PC-9 (cell line): ENCODE data around the gene RAP1B. TPM values are rescaled to one million over a fixed set of nuclear protein-coding genes. Genes with fewer than 3 reads are reported as not detected.

ENCODE experiments used
- BruUV-seq: library from RNA; stranded (reverse); fragments of 400-500 nt; replicated peaks from 2 replicates; lab custom pipeline; 2021; lab: Mats Ljungman, UMichigan
- CTCF ChIA-PET: fragments of 300-600 bp; sonication (Branson Sonifier 250); formaldehyde crosslinking; loops from one replicate; lab custom pipeline; 2022; ENCODE audit warnings: antibody characterized with exemption; lab: Charles Lee
- POLR2A ChIA-PET: fragments of 300-600 bp; sonication (Branson Sonifier 250); formaldehyde crosslinking; loops from one replicate; lab custom pipeline; 2022; ENCODE audit warnings: antibody characterized with exemption; ENCODE audit not compliant: unreplicated experiment; lab: Charles Lee
- DNase-seq, 2 experiments: peaks; one replicate each; pipeline versions ENCODE4 v3.0.0 to v3.0.0-alpha.2; 2015 to 2022; ENCODE audit warnings: mixed read lengths in 1 of 2
- H2AFZ ChIP-seq: fragments of 200-600 bp; sonication (generic); 2 replicates; pipeline ENCODE4 v1.8.1; 2017; ENCODE audit warnings: antibody characterized with exemption
- H3F3A ChIP-seq: fragments of 200-600 bp; sonication (generic); 2 replicates; pipeline ENCODE4 v1.8.1; 2017; ENCODE audit warnings: antibody characterized with exemption, mild to moderate bottlenecking, low read depth; ENCODE audit not compliant: insufficient read depth
- H3K27ac ChIP-seq: fragments of 200-600 bp; sonication (generic); 2 replicates; pipeline ENCODE4 v1.6.1; 2016; ENCODE audit warnings: mixed run types
- H3K27me3 ChIP-seq: fragments of 200-600 bp; sonication (generic); 2 replicates; pipeline ENCODE4 v1.6.1; 2016; ENCODE audit warnings: low read depth, mixed run types; ENCODE audit not compliant: insufficient read depth
- H3K36me3 ChIP-seq: fragments of 200-600 bp; sonication (generic); 2 replicates; pipeline ENCODE4 v1.6.1; 2016; ENCODE audit warnings: low read depth, mixed run types
- H3K4me1 ChIP-seq: fragments of 200-600 bp; sonication (generic); replicated peaks from 2 replicates; pipeline ENCODE4 v1.6.1; 2016; ENCODE audit warnings: mixed run types; ENCODE audit not compliant: insufficient read depth
- H3K4me2 ChIP-seq: fragments of 200-600 bp; sonication (generic); 2 replicates; pipeline ENCODE4 v1.6.1; 2017; ENCODE audit warnings: mixed run types
- H3K4me3 ChIP-seq: fragments of 200-600 bp; sonication (generic); 2 replicates; pipeline ENCODE4 v1.6.1; 2016; ENCODE audit warnings: mixed run types
- H3K79me2 ChIP-seq: fragments of 200-600 bp; sonication (generic); 2 replicates; pipeline ENCODE4 v1.6.1; 2017; ENCODE audit warnings: low read depth, mixed run types
- H3K9me2 ChIP-seq: fragments of 200-600 bp; sonication (generic); 2 replicates; pipeline ENCODE4 v1.8.1; 2017; ENCODE audit warnings: mild to moderate bottlenecking; ENCODE audit not compliant: insufficient read depth
- H3K9me3 ChIP-seq: fragments of 200-600 bp; sonication (generic); 2 replicates; pipeline ENCODE4 v1.8.1; 2016; ENCODE audit warnings: low read depth; ENCODE audit not compliant: insufficient read depth
- H4K20me1 ChIP-seq: fragments of 200-600 bp; sonication (generic); 2 replicates; pipeline ENCODE4 v1.8.1; 2017; ENCODE audit not compliant: insufficient read depth
- EZH2 ChIP-seq: fragments of 200-600 bp; sonication (generic); IDR thresholded peaks from 2 replicates; pipeline ENCODE4 v1.8.0; 2017; ENCODE audit warnings: antibody characterized with exemption, low read depth
- intact Hi-C: fragments of 100-400 bp; cut with micrococcal nuclease; formaldehyde crosslinking; loops from one replicate; pipeline ENCODE4 v1.10.0; 2022; ENCODE audit not compliant: unreplicated experiment
- total RNA-seq: library from RNA; stranded (reverse); gene quantifications from 2 replicates; pipeline ENCODE4 v1.2.3, GENCODE V29; 2021
- TF ChIP-seq, protein P1 (sequence below): fragments of 200-600 bp; sonication (generic); conservative IDR thresholded peaks from 2 replicates; pipeline ENCODE4 v1.6.1; 2017; ENCODE audit warnings: mixed run types, antibody characterized with exemption, mild to moderate bottlenecking, moderate library complexity

RAP1B gene
- total RNA-seq, 1 experiment from 2014 or later, result 89.7 TPM

DNA sequence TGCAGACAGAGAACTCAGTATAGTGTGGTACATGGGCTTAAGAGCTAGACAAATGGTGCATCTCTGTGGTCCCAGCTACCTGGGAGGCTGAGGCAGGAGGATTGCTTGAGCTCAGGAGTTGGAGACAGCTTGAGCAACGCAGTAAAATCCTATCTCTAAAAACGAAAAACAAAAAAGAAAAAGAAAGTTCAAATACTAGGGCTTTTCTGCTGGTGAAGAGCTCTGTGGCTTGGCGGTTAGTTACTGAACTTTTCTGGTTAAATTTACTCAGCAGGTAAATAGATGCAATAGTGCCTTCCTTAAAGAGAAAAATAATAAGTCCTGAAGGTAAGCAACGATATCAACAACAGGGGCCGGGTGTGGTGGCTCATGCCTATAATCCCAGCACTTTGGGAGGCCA, 31.4 kb upstream of the RAP1B start:
- ChIA-PET POLR2A (interaction anchor here (0.5 to 0.6 kb wide), 2 partner anchors 78 to 234 kb away, joined by 3 to 27 read pairs; no protein-coding TSS in a partner anchor), CTCF (no interaction called here)

DNA sequence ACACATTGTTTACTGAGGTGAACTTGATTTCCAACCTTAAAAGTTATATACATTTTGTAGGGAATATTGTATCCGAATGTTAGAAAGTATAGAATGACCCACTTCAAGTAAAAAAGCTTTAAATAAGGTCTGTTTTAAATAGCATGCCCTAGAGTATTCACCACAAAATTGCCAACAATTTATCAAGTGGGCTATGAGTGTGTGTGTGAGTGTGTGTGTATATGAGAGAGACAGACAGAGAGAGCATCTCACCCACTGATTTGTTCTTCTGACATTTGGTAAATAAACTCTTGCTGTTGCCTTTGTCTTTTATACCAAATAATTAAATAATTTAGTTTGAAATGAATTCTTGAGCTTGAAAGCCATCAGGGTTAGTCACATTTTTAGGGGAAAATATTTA, 29.8 kb upstream of the RAP1B start:
- peaks cover 19% of the 10 kb centered on the region for H3K4me1 ChIP-seq
- H4K20me1 ChIP-seq, result no peaks in the 10 kb centered on the region
- intact Hi-C loops, result no loop called here
- POLR2A ChIA-PET, result no interaction called here
- H2AFZ ChIP-seq, result no peak overlapping the region
- CTCF ChIA-PET, result no interaction called here
- no peaks in the 10 kb centered on the region for H3K9me3 ChIP-seq
- no peak overlapping the region for H3K4me2 ChIP-seq
- no peaks in the 10 kb centered on the region for H3K79me2 ChIP-seq
- H3K4me3 ChIP-seq, result no peak overlapping the region
- TF ChIP-seq, protein P1, sequence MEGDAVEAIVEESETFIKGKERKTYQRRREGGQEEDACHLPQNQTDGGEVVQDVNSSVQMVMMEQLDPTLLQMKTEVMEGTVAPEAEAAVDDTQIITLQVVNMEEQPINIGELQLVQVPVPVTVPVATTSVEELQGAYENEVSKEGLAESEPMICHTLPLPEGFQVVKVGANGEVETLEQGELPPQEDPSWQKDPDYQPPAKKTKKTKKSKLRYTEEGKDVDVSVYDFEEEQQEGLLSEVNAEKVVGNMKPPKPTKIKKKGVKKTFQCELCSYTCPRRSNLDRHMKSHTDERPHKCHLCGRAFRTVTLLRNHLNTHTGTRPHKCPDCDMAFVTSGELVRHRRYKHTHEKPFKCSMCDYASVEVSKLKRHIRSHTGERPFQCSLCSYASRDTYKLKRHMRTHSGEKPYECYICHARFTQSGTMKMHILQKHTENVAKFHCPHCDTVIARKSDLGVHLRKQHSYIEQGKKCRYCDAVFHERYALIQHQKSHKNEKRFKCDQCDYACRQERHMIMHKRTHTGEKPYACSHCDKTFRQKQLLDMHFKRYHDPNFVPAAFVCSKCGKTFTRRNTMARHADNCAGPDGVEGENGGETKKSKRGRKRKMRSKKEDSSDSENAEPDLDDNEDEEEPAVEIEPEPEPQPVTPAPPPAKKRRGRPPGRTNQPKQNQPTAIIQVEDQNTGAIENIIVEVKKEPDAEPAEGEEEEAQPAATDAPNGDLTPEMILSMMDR, result no peak
- TF ChIP-seq EZH2, result no peak
- no peak overlapping the region for H3K27ac ChIP-seq
- no peak for DNase-seq
- no peaks in the 10 kb centered on the region for H3F3A ChIP-seq
- no TSS peak for BruUV-seq
- H3K27me3 ChIP-seq, result no peaks in the 10 kb centered on the region
- no peaks in the 10 kb centered on the region for H3K9me2 ChIP-seq
- H3K36me3 ChIP-seq, result no peaks in the 10 kb centered on the region

More for the DNA sequence above, 31.4 kb upstream of the RAP1B start:
- Histone ChIP-seq H3K4me3 (no peak overlapping the region), H3K9me3 (no peaks in the 10 kb centered on the region), H4K20me1 (no peaks in the 10 kb centered on the region), H3F3A (no peaks in the 10 kb centered on the region), H3K4me2 (no peak overlapping the region), H3K79me2 (no peaks in the 10 kb centered on the region), H3K4me1 (peaks cover 8% of the 10 kb centered on the region), H3K27me3 (no peaks in the 10 kb centered on the region), H3K36me3 (no peaks in the 10 kb centered on the region), H3K9me2 (no peaks in the 10 kb centered on the region), H3K27ac (no peak overlapping the region), H2AFZ (no peak overlapping the region)
- BruUV-seq, result no TSS peak
- TF ChIP-seq, protein P1, result no peak
- TF ChIP-seq EZH2, result no peak
- no peak for DNase-seq
- intact Hi-C loops, result no loop called here

DNA sequence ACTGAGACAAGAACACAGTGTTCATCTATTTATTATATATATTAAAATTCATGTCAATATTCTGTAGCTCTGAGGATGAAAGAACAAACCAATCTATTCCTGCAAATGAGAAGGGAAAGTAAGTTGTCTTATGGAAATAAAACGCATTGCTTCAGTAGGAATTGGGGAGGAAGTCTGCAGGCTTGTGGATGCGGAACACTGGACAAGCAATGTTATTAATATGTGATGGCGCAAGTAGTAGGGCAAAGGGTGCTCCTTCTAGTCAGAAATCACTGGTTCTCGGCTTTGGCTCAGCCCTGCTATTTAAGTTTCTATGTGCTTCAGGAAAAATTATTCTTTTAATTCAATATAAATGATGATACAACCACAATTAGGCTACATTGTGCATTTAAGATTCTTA, 28.8 kb upstream of the RAP1B start:
- Histone ChIP-seq H3K9me2 (no peaks in the 10 kb centered on the region), H3F3A (no peaks in the 10 kb centered on the region), H3K4me1 (peaks cover 19% of the 10 kb centered on the region), H3K79me2 (no peaks in the 10 kb centered on the region), H3K27me3 (no peaks in the 10 kb centered on the region), H3K36me3 (no peaks in the 10 kb centered on the region), H3K4me2 (no peak overlapping the region), H4K20me1 (no peaks in the 10 kb centered on the region), H2AFZ (no peak overlapping the region), H3K4me3 (no peak overlapping the region), H3K9me3 (no peaks in the 10 kb centered on the region), H3K27ac (no peak overlapping the region)
- DNase-seq, result no peak
- CTCF ChIA-PET, result no interaction called here
- intact Hi-C loops, result no loop called here
- no peak for TF ChIP-seq EZH2
- TF ChIP-seq, protein P1, result no peak
- POLR2A ChIA-PET, result no interaction called here
- no TSS peak for BruUV-seq
